Measurements from ENCODE around the gene SLC39A7.

Gene SLC39A7

GRCh38 chr6:33235221-33235634 lies 34.6 kb downstream of the SLC39A7 start:
- Histone ChIP-seq H3K4me2 (ENCODE audit: low read length) (no peak overlapping the region), H3K4me1 (ENCODE audit: insufficient read depth, low read length, severe bottlenecking) (no peaks in the 10 kb centered on the region), H4K20me1 (ENCODE audit: insufficient read depth, low read length) (no peaks in the 10 kb centered on the region), H3K9ac (ENCODE audit: low read length) (no peak overlapping the region), H3F3A (ENCODE audit: insufficient read depth, low read length) (no peaks in the 10 kb centered on the region), H3K79me2 (ENCODE audit: insufficient read depth, low read length) (no peaks in the 10 kb centered on the region), H3K36me3 (ENCODE audit: insufficient read depth, low read length) (no peaks in the 10 kb centered on the region), H3K27me3 (ENCODE audit: insufficient read depth, low read length) (peaks cover 4% of the 10 kb centered on the region; the same call in 1 of the 2 replicates), H3K27ac (ENCODE audit: low read depth, low read length, poor library complexity, severe bottlenecking) (no peak overlapping the region), H3K9me2 (ENCODE audit: low read depth, low read length) (no peaks in the 10 kb centered on the region), H3K9me3 (ENCODE audit: low read length) (no peaks in the 10 kb centered on the region), H2AFZ (ENCODE audit: low read length) (no peak overlapping the region), H3K4me3 (ENCODE audit: low read depth, low read length, poor library complexity, severe bottlenecking) (no peak overlapping the region)
- no peak for TF ChIP-seq CTCF (IDR thresholded peaks at IDR 0.05; ENCODE audit: low read length)

- no peak overlapping the region for H2AFZ ChIP-seq (ENCODE audit: low read length)
- H3F3A ChIP-seq (ENCODE audit: insufficient read depth, low read length): no peaks in the 10 kb centered on the region
- peaks cover 4% of the 10 kb centered on the region; the same call in 1 of the 2 replicates for H3K27me3 ChIP-seq (ENCODE audit: insufficient read depth, low read length)
- H3K9me3 ChIP-seq (ENCODE audit: low read length): no peaks in the 10 kb centered on the region
- no peak overlapping the region for H3K27ac ChIP-seq (ENCODE audit: low read depth, low read length, poor library complexity, severe bottlenecking)
- H3K4me3 ChIP-seq (ENCODE audit: low read depth, low read length, poor library complexity, severe bottlenecking): no peak overlapping the region
- no peaks in the 10 kb centered on the region for H3K36me3 ChIP-seq (ENCODE audit: insufficient read depth, low read length)
- H3K9ac ChIP-seq (ENCODE audit: low read length): no peak overlapping the region
- H3K9me2 ChIP-seq (ENCODE audit: low read depth, low read length): no peaks in the 10 kb centered on the region
- H4K20me1 ChIP-seq (ENCODE audit: insufficient read depth, low read length): no peaks in the 10 kb centered on the region
- no peaks in the 10 kb centered on the region for H3K4me1 ChIP-seq (ENCODE audit: insufficient read depth, low read length, severe bottlenecking)
- no peak overlapping the region for H3K4me2 ChIP-seq (ENCODE audit: low read length)
- TF ChIP-seq EZH2 (IDR thresholded peaks at IDR 0.05; ENCODE audit: borderline replicate concordance, low read length) (no peak), CTCF (IDR thresholded peaks at IDR 0.05; ENCODE audit: low read length) (no peak)
- H3K79me2 ChIP-seq (ENCODE audit: insufficient read depth, low read length): no peaks in the 10 kb centered on the region
Measured at GRCh38 chr6:33236328-33236727, 35.7 kb downstream of the SLC39A7 start.

GRCh38 chr6:33236852-33237251 lies 36.2 kb downstream of the SLC39A7 start:
- H3K9ac ChIP-seq (ENCODE audit: low read length): no peak overlapping the region
- H3F3A ChIP-seq (ENCODE audit: insufficient read depth, low read length): no peaks in the 10 kb centered on the region
- H3K9me3 ChIP-seq (ENCODE audit: low read length): no peaks in the 10 kb centered on the region
- no peaks in the 10 kb centered on the region for H3K36me3 ChIP-seq (ENCODE audit: insufficient read depth, low read length)
- no peaks in the 10 kb centered on the region for H3K79me2 ChIP-seq (ENCODE audit: insufficient read depth, low read length)
- no peaks in the 10 kb centered on the region for H3K4me1 ChIP-seq (ENCODE audit: insufficient read depth, low read length, severe bottlenecking)
- no peak for TF ChIP-seq CTCF (IDR thresholded peaks at IDR 0.05; ENCODE audit: low read length)
- TF ChIP-seq EZH2 (IDR thresholded peaks at IDR 0.05; ENCODE audit: borderline replicate concordance, low read length): no peak
- peaks cover 4% of the 10 kb centered on the region; the same call in 1 of the 2 replicates for H3K27me3 ChIP-seq (ENCODE audit: insufficient read depth, low read length)
- no peaks in the 10 kb centered on the region for H4K20me1 ChIP-seq (ENCODE audit: insufficient read depth, low read length)
- no peak overlapping the region for H3K27ac ChIP-seq (ENCODE audit: low read depth, low read length, poor library complexity, severe bottlenecking)
- no peaks in the 10 kb centered on the region for H3K9me2 ChIP-seq (ENCODE audit: low read depth, low read length)
- no peak overlapping the region for H3K4me3 ChIP-seq (ENCODE audit: low read depth, low read length, poor library complexity, severe bottlenecking)
- H3K4me2 ChIP-seq (ENCODE audit: low read length): no peak overlapping the region
- no peak overlapping the region for H2AFZ ChIP-seq (ENCODE audit: low read length)
